Activated T-helper 2 cell treated with anti-CD3 and anti-CD28 coated beads, Interferon-gamma antibody, Interleukin-2, Interleukin-4, amounts not matched to agents 10 μg/mL and 5 μg/mL and 100 μg/mL, durations not matched to agents 14 hours and 24 hours and 36 hours (primary cell): ENCODE data around the gene SCAI. TPM values are rescaled to one million over a fixed set of nuclear protein-coding genes. Genes with fewer than 3 reads are reported as not detected.
"Not testable (repeated sequence)": the region's sequence is repeated elsewhere in the genome, so short reads cannot be mapped to it uniquely, and the experiment has no call there.

ENCODE experiments used
- DNase-seq: peaks from one replicate; pipeline ENCODE4 v3.0.0; 2021; ENCODE audit warnings: low spot score
- H3K27ac Mint-ChIP-seq: one replicate; pipeline ENCODE4 v1.8.0; 2021; ENCODE audit warnings: mixed read lengths
- H3K27me3 Mint-ChIP-seq: one replicate; pipeline ENCODE4 v1.8.0; 2021; ENCODE audit warnings: low read depth, mixed read lengths
- H3K36me3 Mint-ChIP-seq: one replicate; pipeline ENCODE4 v1.8.0; 2021; ENCODE audit warnings: low read depth, mixed read lengths
- H3K4me1 Mint-ChIP-seq: one replicate; pipeline ENCODE4 v1.8.0; 2021; ENCODE audit warnings: low read depth, mixed read lengths
- H3K4me3 Mint-ChIP-seq: one replicate; pipeline ENCODE4 v1.8.0; 2021; ENCODE audit warnings: low read depth, mild to moderate bottlenecking, moderate library complexity, mixed read lengths
- H3K9me3 Mint-ChIP-seq: one replicate; pipeline ENCODE4 v1.8.0; 2021; ENCODE audit warnings: mixed read lengths
- intact Hi-C: fragments of 100-400 bp; cut with micrococcal nuclease; formaldehyde crosslinking; loops from one replicate; pipeline ENCODE4 v1.15.1; 2023
- total RNA-seq: library from RNA; stranded (reverse); gene quantifications from 2 replicates; pipeline ENCODE4 v1.2.3, GENCODE V29; 2022

SCAI gene
- total RNA-seq, 1 donor from 2014 or later = 14.2 TPM

- H3K9me3 Mint-ChIP-seq, H3K4me3 Mint-ChIP-seq, H3K27me3 Mint-ChIP-seq, intact Hi-C loops, DNase-seq: not testable (repeated sequence)
- Mint-ChIP-seq H3K4me1 (peaks cover 26% of the 10 kb centered on the region), H3K36me3 (peaks cover 19% of the 10 kb centered on the region), H3K27ac (peak overlapping the region; percentile 69)
Measured at GRCh38 chr9:124965775-124966568, 177.4 kb downstream of the SCAI start.

DNA sequence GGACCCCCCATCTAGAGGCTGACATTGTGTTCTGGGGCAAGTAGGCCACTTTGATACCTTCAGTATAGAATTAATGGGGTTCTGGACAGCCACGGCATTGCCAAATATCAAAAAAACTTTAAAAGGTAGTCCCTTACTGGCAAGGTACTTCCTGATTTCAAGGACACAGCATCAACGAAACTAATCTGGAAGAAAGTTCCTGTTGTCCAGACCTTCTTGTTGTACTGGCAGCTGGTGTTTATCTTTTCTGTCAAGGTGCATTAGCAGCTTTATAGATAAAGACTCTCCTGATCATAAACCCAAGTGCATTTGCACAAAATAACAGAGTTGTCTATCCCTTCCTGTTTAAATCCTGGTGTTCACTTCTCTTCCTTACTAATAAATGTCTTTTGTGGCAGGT, 178.7 kb downstream of the SCAI start:
- no peaks in the 10 kb centered on the region for H3K9me3 Mint-ChIP-seq

GRCh38 chr9:124964056-124964455, 179.3 kb downstream of the SCAI start:
- intact Hi-C loops = no loop called here
- Mint-ChIP-seq H3K36me3 (peaks cover 16% of the 10 kb centered on the region), H3K27me3 (no peaks in the 10 kb centered on the region), H3K27ac (no peak overlapping the region), H3K4me1 (peaks cover 26% of the 10 kb centered on the region), H3K4me3 (no peak overlapping the region), H3K9me3 (no peaks in the 10 kb centered on the region)
- DNase-seq = no peak

More for the DNA sequence above, 178.7 kb downstream of the SCAI start:
- Mint-ChIP-seq H3K4me1 (peaks cover 26% of the 10 kb centered on the region), H3K4me3 (no peak overlapping the region), H3K27ac (peak overlapping the region; percentile 63), H3K36me3 (peaks cover 16% of the 10 kb centered on the region), H3K27me3 (no peaks in the 10 kb centered on the region)
- intact Hi-C loops = no loop called here
- DNase-seq = no peak

- Mint-ChIP-seq H3K27me3 (no peaks in the 10 kb centered on the region), H3K4me1 (peaks cover 15% of the 10 kb centered on the region), H3K27ac (no peak overlapping the region), H3K4me3 (no peak overlapping the region), H3K36me3 (peaks cover 6% of the 10 kb centered on the region), H3K9me3 (no peaks in the 10 kb centered on the region)
- intact Hi-C loops = no loop called here
- DNase-seq = no peak
Measured at GRCh38 chr9:124960409-124960752, 182.9 kb downstream of the SCAI start.

- H3K4me1 Mint-ChIP-seq = peaks cover 11% of the 10 kb centered on the region
- H3K36me3 Mint-ChIP-seq, H3K27me3 Mint-ChIP-seq, H3K4me3 Mint-ChIP-seq, DNase-seq, intact Hi-C loops, H3K9me3 Mint-ChIP-seq, H3K27ac Mint-ChIP-seq: not testable (repeated sequence)
Measured at GRCh38 chr9:124959671-124960408, 183.5 kb downstream of the SCAI start.

- Mint-ChIP-seq H3K27me3 (no peaks in the 10 kb centered on the region), H3K27ac (no peak overlapping the region)
Measured at GRCh38 chr9:124954255-124954654, 189.1 kb downstream of the SCAI start.

DNA sequence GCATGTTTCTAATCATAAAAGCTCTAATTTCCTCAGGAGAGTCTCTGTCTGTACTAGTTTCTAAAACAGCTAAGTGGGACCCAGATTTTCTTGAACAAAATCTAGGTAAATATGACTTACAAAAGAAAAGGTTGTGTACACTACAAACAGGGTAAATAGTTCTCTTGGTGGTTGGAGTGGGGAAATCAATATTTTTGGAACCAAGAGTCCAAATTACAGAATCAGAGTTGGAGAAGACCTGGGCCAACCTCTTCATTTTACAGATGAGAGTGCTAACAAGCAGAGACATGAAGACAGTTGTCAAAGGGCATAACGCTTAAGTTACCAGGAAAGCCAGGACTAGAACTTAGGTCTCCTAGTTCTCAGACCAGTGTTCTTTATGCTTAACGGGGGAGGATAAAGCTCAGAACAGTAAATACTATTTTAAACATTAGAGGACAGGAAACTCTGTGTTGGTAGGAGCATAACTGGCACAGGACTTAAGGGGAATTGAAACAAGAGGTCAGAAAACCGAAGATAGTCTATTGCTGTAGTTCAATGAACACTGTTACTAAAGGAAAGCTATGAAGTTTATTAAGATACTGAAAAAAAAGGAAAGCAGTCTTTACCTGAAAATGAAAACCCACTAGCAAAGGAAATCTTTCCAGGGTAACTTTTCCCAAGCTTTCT, 193.1 kb downstream of the SCAI start:
- no peak overlapping the region for H3K27ac Mint-ChIP-seq
- no peaks in the 10 kb centered on the region for H3K27me3 Mint-ChIP-seq
- peaks cover 12% of the 10 kb centered on the region for H3K36me3 Mint-ChIP-seq
- intact Hi-C loops = no loop called here
- H3K4me1 Mint-ChIP-seq = no peaks in the 10 kb centered on the region
- no peaks in the 10 kb centered on the region for H3K9me3 Mint-ChIP-seq
- H3K4me3 Mint-ChIP-seq = no peak overlapping the region
- no peak for DNase-seq

More at GRCh38 chr9:124954255-124954654, 189.1 kb downstream of the SCAI start:
- no peaks in the 10 kb centered on the region for H3K4me1 Mint-ChIP-seq
- H3K36me3 Mint-ChIP-seq = peaks cover 12% of the 10 kb centered on the region
- intact Hi-C loops = no loop called here
- DNase-seq = no peak
- H3K9me3 Mint-ChIP-seq = no peaks in the 10 kb centered on the region
- H3K4me3 Mint-ChIP-seq = no peak overlapping the region

DNA sequence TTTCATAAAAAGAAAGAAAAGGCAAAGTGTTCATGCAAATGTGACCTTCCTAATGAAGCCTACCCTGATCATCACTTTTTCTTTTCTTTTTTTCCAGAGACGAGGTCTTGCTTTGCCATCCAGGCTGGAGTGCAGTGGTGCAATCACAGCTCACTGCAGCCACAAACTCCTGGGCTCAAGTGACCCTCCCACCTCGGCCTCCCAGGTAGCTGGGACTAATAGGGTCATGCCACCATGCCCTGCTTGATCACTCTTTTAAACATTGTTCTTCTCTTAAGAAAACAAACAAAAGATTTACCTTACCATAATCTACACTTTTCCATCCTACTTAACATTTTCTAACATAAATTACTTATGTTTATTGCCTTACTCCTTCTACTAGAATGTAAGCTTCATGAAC, 193.9 kb downstream of the SCAI start:
- Mint-ChIP-seq H3K9me3 (no peaks in the 10 kb centered on the region), H3K4me1 (no peaks in the 10 kb centered on the region), H3K36me3 (peaks cover 12% of the 10 kb centered on the region), H3K4me3 (no peak overlapping the region), H3K27ac (no peak overlapping the region), H3K27me3 (no peaks in the 10 kb centered on the region)
- intact Hi-C loops = no loop called here
- no peak for DNase-seq

- intact Hi-C loops = no loop called here
- no peak overlapping the region for H3K27ac Mint-ChIP-seq
- H3K9me3 Mint-ChIP-seq = no peaks in the 10 kb centered on the region
- no peak overlapping the region for H3K4me3 Mint-ChIP-seq
- H3K27me3 Mint-ChIP-seq = no peaks in the 10 kb centered on the region
- peaks cover 1% of the 10 kb centered on the region for H3K4me1 Mint-ChIP-seq
- peaks cover 13% of the 10 kb centered on the region for H3K36me3 Mint-ChIP-seq
- no peak for DNase-seq
Measured at GRCh38 chr9:124947727-124948391, 195.5 kb downstream of the SCAI start.

- no peak for DNase-seq
- intact Hi-C loops = no loop called here
- H3K4me1 Mint-ChIP-seq = peaks cover 9% of the 10 kb centered on the region
- H3K27ac Mint-ChIP-seq = no peak overlapping the region
- H3K27me3 Mint-ChIP-seq = no peaks in the 10 kb centered on the region
- H3K36me3 Mint-ChIP-seq = peaks cover 21% of the 10 kb centered on the region
- H3K4me3 Mint-ChIP-seq = no peak overlapping the region
- H3K9me3 Mint-ChIP-seq = no peaks in the 10 kb centered on the region
Measured at GRCh38 chr9:124946167-124946566, 197.2 kb downstream of the SCAI start.

GRCh38 chr9:124941679-124942561, 201.4 kb downstream of the SCAI start:
- peak; percentile 67 for DNase-seq

More at GRCh38 chr9:124941679-124942561, 201.4 kb downstream of the SCAI start:
- H3K36me3 Mint-ChIP-seq = peaks cover 28% of the 10 kb centered on the region
- peaks cover 25% of the 10 kb centered on the region for H3K4me1 Mint-ChIP-seq
- no peaks in the 10 kb centered on the region for H3K27me3 Mint-ChIP-seq
- intact Hi-C loops = loop anchor here (1.0 to 5.0 kb wide), 6 partner anchors 72 to 525 kb away; partner anchors contain the start of genes ARPC5L, GAPVD1, PPP6C and PSMB7
- peak overlapping the region; percentile 95 for H3K4me3 Mint-ChIP-seq
- H3K27ac Mint-ChIP-seq = peak overlapping the region; percentile 98
- no peaks in the 10 kb centered on the region for H3K9me3 Mint-ChIP-seq
